Measurements from ENCODE around the gene HMGB2. TPM values are rescaled to one million over a fixed set of nuclear protein-coding genes. Genes with fewer than 3 reads are reported as not detected.

HMGB2 gene
- total and polyA plus RNA-seq, 2 experiments from 2014 or later: 103 to 593 TPM

DNA sequence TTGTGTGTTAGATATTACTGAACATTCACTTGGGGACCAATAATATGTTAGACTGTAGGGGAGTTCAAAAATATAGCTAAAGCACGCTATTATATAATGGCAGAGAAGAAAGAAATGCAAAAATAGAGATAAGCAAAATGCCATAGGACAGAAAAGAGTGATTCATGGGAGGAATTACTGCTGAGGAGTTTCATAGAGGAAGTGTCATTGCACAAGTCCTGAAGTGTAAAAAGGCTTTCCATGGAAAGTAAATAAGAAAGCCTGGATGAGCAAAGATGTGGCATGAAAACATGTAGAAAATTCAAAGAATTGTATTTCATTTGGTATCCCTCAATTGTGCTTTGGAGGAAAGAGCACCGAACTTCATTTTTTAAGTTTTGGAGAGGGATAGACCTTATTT is 14.5 kb downstream of the HMGB2 start:
- Histone ChIP-seq H4K20me1 (replicated peaks; ENCODE audit: insufficient read depth) (no peaks in the 10 kb centered on the region), H3K36me3 (ENCODE audit: insufficient read depth) (no peaks in the 10 kb centered on the region; the same call in 1 of the 2 replicates), H3F3A (replicated peaks; ENCODE audit: low read depth) (no peaks in the 10 kb centered on the region), H3K4me2 (no peak overlapping the region), H3K9me2 (ENCODE audit: insufficient read depth) (no peaks in the 10 kb centered on the region), H3K4me1 (ENCODE audit: insufficient read depth) (peaks cover 22% of the 10 kb centered on the region), H3K27me3 (ENCODE audit: insufficient read depth) (no peaks in the 10 kb centered on the region), H2AFZ (no peak overlapping the region), H3K79me2 (replicated peaks; ENCODE audit: insufficient read depth) (no peaks in the 10 kb centered on the region), H3K4me3 (no peak overlapping the region), H3K27ac (ENCODE audit: low read depth) (no peak overlapping the region)
- H3K27ac Mint-ChIP-seq: peak overlapping the region; percentile 37
- H3K27me3 Mint-ChIP-seq (ENCODE audit: insufficient read depth, low read depth, poor library complexity): peaks cover 2% of the 10 kb centered on the region
- H3K4me3 Mint-ChIP-seq: no peak overlapping the region
- DNase-seq (ENCODE audit: low spot score) (no peak), ATAC-seq (no peak)
- H3K9me3 Mint-ChIP-seq: no peaks in the 10 kb centered on the region
- peaks cover 25% of the 10 kb centered on the region; the same call in 2 of the 3 replicates for H3K4me1 Mint-ChIP-seq
- H3K36me3 Mint-ChIP-seq (ENCODE audit: low read depth): peaks cover 21% of the 10 kb centered on the region; the same call in 2 of the 3 replicates
- TF ChIP-seq EZH2phosphoT487 (IDR thresholded peaks at IDR 0.05; ENCODE audit: unreplicated experiment) (no peak), POLR2AphosphoS5 (IDR thresholded peaks at IDR 0.05; ENCODE audit: low read depth) (no peak), STAT1 (IDR thresholded peaks at IDR 0.05; ENCODE audit: unreplicated experiment) (no peak), EZH2 (IDR thresholded peaks at IDR 0.05; ENCODE audit: low read depth, unreplicated experiment) (no peak), JUNB (IDR thresholded peaks at IDR 0.05; ENCODE audit: unreplicated experiment) (no peak), ZNF114 (CRISPR knock-in tag; IDR thresholded peaks at IDR 0.05) (no peak), ZNF331 (CRISPR knock-in tag; IDR thresholded peaks at IDR 0.05; ENCODE audit: low read depth) (no peak), CREB1 (CRISPR knock-in tag; IDR thresholded peaks at IDR 0.05; ENCODE audit: low read depth) (no peak), NANOG (IDR thresholded peaks at IDR 0.05; ENCODE audit: borderline replicate concordance) (no peak)
- TF ChIP-seq, protein P1, sequence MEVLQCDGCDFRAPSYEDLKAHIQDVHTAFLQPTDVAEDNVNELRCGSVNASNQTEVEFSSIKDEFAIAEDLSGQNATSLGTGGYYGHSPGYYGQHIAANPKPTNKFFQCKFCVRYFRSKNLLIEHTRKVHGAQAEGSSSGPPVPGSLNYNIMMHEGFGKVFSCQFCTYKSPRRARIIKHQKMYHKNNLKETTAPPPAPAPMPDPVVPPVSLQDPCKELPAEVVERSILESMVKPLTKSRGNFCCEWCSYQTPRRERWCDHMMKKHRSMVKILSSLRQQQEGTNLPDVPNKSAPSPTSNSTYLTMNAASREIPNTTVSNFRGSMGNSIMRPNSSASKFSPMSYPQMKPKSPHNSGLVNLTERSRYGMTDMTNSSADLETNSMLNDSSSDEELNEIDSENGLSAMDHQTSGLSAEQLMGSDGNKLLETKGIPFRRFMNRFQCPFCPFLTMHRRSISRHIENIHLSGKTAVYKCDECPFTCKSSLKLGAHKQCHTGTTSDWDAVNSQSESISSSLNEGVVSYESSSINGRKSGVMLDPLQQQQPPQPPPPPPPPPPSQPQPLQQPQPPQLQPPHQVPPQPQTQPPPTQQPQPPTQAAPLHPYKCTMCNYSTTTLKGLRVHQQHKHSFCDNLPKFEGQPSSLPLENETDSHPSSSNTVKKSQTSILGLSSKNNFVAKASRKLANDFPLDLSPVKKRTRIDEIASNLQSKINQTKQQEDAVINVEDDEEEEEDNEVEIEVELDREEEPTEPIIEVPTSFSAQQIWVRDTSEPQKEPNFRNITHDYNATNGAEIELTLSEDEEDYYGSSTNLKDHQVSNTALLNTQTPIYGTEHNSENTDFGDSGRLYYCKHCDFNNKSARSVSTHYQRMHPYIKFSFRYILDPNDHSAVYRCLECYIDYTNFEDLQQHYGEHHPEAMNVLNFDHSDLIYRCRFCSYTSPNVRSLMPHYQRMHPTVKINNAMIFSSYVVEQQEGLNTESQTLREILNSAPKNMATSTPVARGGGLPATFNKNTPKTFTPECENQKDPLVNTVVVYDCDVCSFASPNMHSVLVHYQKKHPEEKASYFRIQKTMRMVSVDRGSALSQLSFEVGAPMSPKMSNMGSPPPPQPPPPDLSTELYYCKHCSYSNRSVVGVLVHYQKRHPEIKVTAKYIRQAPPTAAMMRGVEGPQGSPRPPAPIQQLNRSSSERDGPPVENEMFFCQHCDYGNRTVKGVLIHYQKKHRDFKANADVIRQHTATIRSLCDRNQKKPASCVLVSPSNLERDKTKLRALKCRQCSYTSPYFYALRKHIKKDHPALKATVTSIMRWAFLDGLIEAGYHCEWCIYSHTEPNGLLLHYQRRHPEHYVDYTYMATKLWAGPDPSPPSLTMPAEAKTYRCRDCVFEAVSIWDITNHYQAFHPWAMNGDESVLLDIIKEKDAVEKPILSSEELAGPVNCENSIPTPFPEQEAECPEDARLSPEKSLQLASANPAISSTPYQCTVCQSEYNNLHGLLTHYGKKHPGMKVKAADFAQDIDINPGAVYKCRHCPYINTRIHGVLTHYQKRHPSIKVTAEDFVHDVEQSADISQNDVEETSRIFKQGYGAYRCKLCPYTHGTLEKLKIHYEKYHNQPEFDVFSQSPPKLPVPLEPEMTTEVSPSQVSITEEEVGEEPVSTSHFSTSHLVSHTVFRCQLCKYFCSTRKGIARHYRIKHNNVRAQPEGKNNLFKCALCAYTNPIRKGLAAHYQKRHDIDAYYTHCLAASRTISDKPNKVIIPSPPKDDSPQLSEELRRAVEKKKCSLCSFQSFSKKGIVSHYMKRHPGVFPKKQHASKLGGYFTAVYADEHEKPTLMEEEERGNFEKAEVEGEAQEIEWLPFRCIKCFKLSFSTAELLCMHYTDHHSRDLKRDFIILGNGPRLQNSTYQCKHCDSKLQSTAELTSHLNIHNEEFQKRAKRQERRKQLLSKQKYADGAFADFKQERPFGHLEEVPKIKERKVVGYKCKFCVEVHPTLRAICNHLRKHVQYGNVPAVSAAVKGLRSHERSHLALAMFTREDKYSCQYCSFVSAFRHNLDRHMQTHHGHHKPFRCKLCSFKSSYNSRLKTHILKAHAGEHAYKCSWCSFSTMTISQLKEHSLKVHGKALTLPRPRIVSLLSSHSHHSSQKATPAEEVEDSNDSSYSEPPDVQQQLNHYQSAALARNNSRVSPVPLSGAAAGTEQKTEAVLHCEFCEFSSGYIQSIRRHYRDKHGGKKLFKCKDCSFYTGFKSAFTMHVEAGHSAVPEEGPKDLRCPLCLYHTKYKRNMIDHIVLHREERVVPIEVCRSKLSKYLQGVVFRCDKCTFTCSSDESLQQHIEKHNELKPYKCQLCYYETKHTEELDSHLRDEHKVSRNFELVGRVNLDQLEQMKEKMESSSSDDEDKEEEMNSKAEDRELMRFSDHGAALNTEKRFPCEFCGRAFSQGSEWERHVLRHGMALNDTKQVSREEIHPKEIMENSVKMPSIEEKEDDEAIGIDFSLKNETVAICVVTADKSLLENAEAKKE (CRISPR knock-in tag; IDR thresholded peaks at IDR 0.05): no peak
- TF ChIP-seq, protein P2, sequence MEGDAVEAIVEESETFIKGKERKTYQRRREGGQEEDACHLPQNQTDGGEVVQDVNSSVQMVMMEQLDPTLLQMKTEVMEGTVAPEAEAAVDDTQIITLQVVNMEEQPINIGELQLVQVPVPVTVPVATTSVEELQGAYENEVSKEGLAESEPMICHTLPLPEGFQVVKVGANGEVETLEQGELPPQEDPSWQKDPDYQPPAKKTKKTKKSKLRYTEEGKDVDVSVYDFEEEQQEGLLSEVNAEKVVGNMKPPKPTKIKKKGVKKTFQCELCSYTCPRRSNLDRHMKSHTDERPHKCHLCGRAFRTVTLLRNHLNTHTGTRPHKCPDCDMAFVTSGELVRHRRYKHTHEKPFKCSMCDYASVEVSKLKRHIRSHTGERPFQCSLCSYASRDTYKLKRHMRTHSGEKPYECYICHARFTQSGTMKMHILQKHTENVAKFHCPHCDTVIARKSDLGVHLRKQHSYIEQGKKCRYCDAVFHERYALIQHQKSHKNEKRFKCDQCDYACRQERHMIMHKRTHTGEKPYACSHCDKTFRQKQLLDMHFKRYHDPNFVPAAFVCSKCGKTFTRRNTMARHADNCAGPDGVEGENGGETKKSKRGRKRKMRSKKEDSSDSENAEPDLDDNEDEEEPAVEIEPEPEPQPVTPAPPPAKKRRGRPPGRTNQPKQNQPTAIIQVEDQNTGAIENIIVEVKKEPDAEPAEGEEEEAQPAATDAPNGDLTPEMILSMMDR (conservative IDR thresholded peaks at IDR 0.05; ENCODE audit: low read depth in 2 of 2): no peak
- TF ChIP-seq, protein P3, sequence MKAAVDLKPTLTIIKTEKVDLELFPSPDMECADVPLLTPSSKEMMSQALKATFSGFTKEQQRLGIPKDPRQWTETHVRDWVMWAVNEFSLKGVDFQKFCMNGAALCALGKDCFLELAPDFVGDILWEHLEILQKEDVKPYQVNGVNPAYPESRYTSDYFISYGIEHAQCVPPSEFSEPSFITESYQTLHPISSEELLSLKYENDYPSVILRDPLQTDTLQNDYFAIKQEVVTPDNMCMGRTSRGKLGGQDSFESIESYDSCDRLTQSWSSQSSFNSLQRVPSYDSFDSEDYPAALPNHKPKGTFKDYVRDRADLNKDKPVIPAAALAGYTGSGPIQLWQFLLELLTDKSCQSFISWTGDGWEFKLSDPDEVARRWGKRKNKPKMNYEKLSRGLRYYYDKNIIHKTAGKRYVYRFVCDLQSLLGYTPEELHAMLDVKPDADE (IDR thresholded peaks at IDR 0.05): no peak
- TF ChIP-seq, protein P4, sequence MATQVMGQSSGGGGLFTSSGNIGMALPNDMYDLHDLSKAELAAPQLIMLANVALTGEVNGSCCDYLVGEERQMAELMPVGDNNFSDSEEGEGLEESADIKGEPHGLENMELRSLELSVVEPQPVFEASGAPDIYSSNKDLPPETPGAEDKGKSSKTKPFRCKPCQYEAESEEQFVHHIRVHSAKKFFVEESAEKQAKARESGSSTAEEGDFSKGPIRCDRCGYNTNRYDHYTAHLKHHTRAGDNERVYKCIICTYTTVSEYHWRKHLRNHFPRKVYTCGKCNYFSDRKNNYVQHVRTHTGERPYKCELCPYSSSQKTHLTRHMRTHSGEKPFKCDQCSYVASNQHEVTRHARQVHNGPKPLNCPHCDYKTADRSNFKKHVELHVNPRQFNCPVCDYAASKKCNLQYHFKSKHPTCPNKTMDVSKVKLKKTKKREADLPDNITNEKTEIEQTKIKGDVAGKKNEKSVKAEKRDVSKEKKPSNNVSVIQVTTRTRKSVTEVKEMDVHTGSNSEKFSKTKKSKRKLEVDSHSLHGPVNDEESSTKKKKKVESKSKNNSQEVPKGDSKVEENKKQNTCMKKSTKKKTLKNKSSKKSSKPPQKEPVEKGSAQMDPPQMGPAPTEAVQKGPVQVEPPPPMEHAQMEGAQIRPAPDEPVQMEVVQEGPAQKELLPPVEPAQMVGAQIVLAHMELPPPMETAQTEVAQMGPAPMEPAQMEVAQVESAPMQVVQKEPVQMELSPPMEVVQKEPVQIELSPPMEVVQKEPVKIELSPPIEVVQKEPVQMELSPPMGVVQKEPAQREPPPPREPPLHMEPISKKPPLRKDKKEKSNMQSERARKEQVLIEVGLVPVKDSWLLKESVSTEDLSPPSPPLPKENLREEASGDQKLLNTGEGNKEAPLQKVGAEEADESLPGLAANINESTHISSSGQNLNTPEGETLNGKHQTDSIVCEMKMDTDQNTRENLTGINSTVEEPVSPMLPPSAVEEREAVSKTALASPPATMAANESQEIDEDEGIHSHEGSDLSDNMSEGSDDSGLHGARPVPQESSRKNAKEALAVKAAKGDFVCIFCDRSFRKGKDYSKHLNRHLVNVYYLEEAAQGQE (IDR thresholded peaks at IDR 0.05; ENCODE audit: unreplicated experiment): no peak

Measured in GM23338 (cell line).